ENCODE measurements around the gene PLXNA1.

DNA sequence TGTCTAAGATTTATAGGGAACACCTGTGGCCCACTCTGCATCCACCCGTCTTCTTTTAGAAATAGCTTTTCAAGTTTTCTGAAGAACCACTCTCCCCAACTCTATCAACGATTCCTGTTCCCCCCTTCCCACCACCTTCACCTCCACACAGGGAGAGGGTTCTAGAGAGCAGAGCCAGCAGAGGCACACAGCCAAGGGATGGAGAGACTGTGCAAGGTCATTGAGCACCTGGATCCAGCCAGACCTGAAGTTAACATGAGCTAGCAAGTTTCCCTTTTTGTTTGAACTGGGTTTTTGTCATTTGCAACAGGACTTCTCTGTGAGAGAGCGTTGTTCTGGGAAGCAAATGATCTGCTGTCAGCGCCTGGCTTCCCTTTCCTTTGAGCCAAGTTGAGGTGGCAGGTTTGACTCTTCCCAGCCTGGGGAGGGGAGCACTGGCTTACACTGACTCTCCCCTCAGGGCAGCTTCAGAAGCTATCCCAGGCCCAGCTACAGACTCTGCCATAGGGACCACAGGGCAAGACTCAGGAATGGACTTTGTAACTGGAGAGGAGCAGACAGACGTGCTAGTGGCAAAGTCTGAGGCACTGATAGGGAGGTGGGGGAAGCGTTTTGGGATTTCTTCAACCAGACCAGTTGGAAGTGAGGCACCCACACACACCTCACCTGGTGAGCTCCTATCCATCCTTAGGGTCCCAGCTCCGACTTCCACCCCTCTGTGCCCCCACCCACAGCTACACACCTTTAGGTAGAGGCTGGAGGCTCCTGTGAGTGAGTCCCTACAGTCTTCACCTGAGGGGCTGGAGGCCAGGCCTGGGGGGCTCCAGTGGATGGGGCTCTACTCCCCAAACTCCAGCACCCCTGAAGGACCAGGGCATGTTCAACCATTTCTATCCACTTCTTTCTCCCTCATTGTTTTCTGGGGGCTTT is 19.4 kb upstream of the PLXNA1 start:
- TF ChIP-seq POLR2AphosphoS5 (IDR thresholded peaks at IDR 0.05; ENCODE audit: low read depth, low read length) (no peak), TAF1 (IDR thresholded peaks at IDR 0.05; ENCODE audit: low read depth, low read length) (no peak)

Measured in GM12891 (cell line).